AG04450 (cell line): ENCODE measurements around the gene DIDO1. TPM values are rescaled to one million over a fixed set of nuclear protein-coding genes. Genes with fewer than 3 reads are reported as not detected.

Experiments
- CTCF ChIA-PET: fragments of 300-600, 350-600 bp; formaldehyde crosslinking; extraction: SDS; loops from one replicate; lab custom pipeline; 2022; ENCODE audit warnings: antibody characterized with exemption, inconsistent platforms; lab: Charles Lee
- POLR2A ChIA-PET: fragments of 350-600 bp; formaldehyde crosslinking; extraction: SDS; loops from one replicate; lab custom pipeline; 2021; ENCODE audit warnings: antibody characterized with exemption, inconsistent platforms; lab: Yijun Ruan, JAX
- DNase-seq: peaks from one replicate; pipeline ENCODE4 v3.0.0-alpha.2; 2011; ENCODE audit warnings: low read depth, low spot score
- H3K27ac ChIP-seq: one replicate; pipeline ENCODE4 v1.5.1; 2012; ENCODE audit warnings: low read depth, low read length, control low read depth
- H3K27me3 ChIP-seq: one replicate; pipeline ENCODE4 v1.6.0; 2012; ENCODE audit warnings: low read length; ENCODE audit not compliant: control insufficient read depth, insufficient read depth
- H3K4me3 ChIP-seq: 2 replicates; pipeline ENCODE4 v1.5.1; 2011; ENCODE audit warnings: mild to moderate bottlenecking, low read depth, low read length, control low read depth
- H3K9me3 ChIP-seq: 2 replicates; pipeline ENCODE4 v1.5.1; 2012; ENCODE audit warnings: low read length; ENCODE audit not compliant: control insufficient read depth, insufficient read depth
- polyA plus RNA-seq: library from polyadenylated mRNA; depleted of rRNA; stranded (reverse); fragments of >200 nt; gene quantifications from 2 replicates; pipeline ENCODE4 v1.2.3, GENCODE V29; 2011
- TF ChIP-seq, protein P1 (sequence below): IDR thresholded peaks from 2 replicates; pipeline ENCODE4 v1.5.1; 2011; ENCODE audit warnings: low read depth, low read length, control low read depth, inconsistent platforms

Gene DIDO1
- polyA plus RNA-seq, 1 experiment: 22.1 TPM

DNA sequence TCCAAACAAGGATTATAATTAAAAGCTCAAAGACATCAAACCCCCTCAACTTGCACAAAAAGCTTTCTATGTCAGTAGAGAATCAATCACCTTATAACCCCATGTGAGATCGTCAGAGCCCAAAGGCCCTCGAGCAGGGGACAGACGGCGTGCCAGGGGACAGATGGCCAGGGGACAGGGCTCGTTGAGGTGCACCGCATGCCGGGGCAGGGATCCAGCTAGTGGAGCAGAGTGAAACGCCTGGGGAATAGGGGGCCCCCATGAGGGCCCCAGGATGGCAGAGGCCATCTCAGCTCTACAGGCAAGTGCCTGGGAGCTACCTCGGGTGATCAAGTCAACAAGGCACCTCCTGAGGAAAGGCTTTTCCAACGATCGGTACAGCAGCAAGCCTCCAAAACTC is 28.6 kb downstream of the DIDO1 start:
- TF ChIP-seq, protein P1, sequence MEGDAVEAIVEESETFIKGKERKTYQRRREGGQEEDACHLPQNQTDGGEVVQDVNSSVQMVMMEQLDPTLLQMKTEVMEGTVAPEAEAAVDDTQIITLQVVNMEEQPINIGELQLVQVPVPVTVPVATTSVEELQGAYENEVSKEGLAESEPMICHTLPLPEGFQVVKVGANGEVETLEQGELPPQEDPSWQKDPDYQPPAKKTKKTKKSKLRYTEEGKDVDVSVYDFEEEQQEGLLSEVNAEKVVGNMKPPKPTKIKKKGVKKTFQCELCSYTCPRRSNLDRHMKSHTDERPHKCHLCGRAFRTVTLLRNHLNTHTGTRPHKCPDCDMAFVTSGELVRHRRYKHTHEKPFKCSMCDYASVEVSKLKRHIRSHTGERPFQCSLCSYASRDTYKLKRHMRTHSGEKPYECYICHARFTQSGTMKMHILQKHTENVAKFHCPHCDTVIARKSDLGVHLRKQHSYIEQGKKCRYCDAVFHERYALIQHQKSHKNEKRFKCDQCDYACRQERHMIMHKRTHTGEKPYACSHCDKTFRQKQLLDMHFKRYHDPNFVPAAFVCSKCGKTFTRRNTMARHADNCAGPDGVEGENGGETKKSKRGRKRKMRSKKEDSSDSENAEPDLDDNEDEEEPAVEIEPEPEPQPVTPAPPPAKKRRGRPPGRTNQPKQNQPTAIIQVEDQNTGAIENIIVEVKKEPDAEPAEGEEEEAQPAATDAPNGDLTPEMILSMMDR: no peak
- H3K27me3 ChIP-seq: no peaks in the 10 kb centered on the region
- H3K27ac ChIP-seq: no peak overlapping the region
- ChIA-PET CTCF (interaction anchor here (0.9 to 4.9 kb wide), 4 partner anchors 9 to 111 kb away, joined by 3 to 40 read pairs (median 4); partner anchors contain the start of gene DIDO1), POLR2A (interaction anchor here (1.5 kb wide), 1 partner anchor 10 kb away, joined by 3 read pairs; no protein-coding TSS in a partner anchor)
- H3K9me3 ChIP-seq: no peaks in the 10 kb centered on the region
- no peak for DNase-seq
- H3K4me3 ChIP-seq: no peak overlapping the region

DNA sequence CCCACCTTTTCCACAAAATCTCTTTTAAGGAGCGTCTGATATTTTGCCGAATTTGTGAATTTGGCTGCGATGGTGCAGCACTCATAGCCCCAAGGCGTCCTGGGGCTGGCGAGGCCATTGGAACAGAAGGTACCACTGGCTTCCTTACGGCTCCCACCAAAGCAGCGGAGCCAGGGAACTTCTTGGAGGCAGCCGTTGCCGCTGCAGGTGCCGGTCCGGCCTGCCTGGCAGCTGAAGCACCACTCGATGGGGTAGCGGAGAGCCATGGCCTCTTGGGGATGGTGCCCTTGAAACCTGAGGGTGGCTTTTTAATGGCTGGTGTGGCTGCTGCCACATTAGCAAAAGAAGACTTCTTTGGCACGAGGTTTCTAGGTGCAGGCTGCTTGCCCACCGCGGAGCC is 29.8 kb downstream of the DIDO1 start:
- Histone ChIP-seq H3K27ac (no peak overlapping the region), H3K27me3 (no peaks in the 10 kb centered on the region), H3K9me3 (no peaks in the 10 kb centered on the region), H3K4me3 (no peak overlapping the region)
- ChIA-PET POLR2A (no interaction called here), CTCF (no interaction called here)
- TF ChIP-seq, protein P1: no peak
- DNase-seq: no peak

DNA sequence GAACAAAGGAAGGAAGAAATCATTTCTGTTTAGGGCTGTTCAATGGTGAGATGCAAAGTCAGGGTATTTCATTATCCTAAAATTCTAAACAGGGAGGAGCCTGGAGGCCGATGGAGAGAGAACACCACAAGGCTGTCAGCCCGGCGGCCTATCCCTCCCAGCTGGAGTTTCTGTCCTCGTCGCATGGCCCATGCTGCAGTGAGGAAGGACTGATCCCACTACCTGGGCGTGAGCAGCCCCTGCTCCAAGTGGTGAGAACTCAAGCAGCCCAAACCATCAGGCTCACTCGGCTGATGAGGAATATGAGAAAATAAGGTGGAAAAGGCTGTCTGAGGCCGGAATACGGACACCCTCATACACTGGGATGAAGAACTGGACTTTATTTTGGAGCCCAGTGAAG is 30.8 kb downstream of the DIDO1 start:
- no peaks in the 10 kb centered on the region for H3K9me3 ChIP-seq
- DNase-seq: no peak
- ChIA-PET POLR2A (no interaction called here), CTCF (interaction anchor here (1.8 kb wide), 1 partner anchor 114 kb away, joined by 4 read pairs; no protein-coding TSS in a partner anchor)
- no peaks in the 10 kb centered on the region for H3K27me3 ChIP-seq
- H3K27ac ChIP-seq: no peak overlapping the region
- H3K4me3 ChIP-seq: no peak overlapping the region
- TF ChIP-seq, protein P1: no peak

DNA sequence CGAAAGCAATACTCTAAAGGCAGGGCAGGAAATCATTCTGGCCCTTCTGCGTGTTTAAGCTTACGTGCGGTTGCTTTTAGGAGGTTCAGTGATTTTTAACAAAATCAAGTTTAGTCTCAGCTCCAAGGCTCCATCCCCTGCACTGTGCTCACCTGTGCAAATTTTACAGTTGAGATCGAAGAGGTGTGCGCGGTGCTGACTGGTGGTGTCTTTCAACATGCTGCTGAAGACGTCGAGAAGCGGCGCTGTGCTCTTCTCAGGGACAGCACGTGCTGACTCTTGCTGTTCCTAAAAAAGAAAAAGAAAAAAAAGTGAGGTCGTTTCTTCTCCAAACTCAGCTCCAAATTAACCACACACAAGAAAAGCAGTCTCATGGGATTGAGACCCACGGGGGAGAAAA is 32.0 kb downstream of the DIDO1 start:
- Histone ChIP-seq H3K27ac (no peak overlapping the region), H3K27me3 (no peaks in the 10 kb centered on the region), H3K9me3 (no peaks in the 10 kb centered on the region), H3K4me3 (no peak overlapping the region)
- ChIA-PET POLR2A (no interaction called here), CTCF (interaction anchor here (0.8 to 1.9 kb wide), 4 partner anchors 9 to 115 kb away, joined by 3 to 4 read pairs (median 4); no protein-coding TSS in a partner anchor)
- TF ChIP-seq, protein P1: no peak
- no peak for DNase-seq

DNA sequence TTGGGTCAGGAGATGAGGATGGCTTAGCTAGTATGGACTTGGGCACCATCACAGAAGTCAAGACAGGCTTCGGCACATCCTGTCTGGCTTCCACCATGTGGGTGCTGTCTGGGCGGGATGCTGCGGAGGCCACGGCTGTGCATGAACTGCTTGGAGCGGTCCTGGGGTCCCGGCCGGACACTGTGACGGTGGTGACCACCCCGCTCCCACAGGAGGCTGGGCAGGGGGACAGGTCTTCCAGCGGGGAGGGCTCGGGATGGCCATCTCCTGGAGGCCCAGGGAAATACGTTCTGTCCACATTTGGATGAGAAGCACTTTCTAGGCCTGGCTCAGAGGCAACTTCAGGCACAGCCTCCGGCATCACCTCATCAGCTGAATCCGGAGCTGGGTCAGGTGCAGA is 32.6 kb downstream of the DIDO1 start:
- TF ChIP-seq, protein P1: no peak
- ChIA-PET CTCF (interaction anchor here (1.5 to 1.9 kb wide), 3 partner anchors 10 to 116 kb away, joined by 3 to 4 read pairs (median 4); no protein-coding TSS in a partner anchor), POLR2A (no interaction called here)
- Histone ChIP-seq H3K9me3 (no peaks in the 10 kb centered on the region), H3K27ac (no peak overlapping the region), H3K27me3 (no peaks in the 10 kb centered on the region), H3K4me3 (no peak overlapping the region)
- DNase-seq: no peak
